Neuronal stem cell (in vitro differentiated cells): Measurements from ENCODE around the gene UCHL1.

ENCODE experiments used
- DNase-seq: peaks from one replicate; pipeline ENCODE4 v3.0.0-alpha.2; 2013; ENCODE audit warnings: low spot score
- H2AFZ ChIP-seq: one replicate; pipeline ENCODE4 v1.6.1; 2013; ENCODE audit warnings: mild to moderate bottlenecking, low read length, inconsistent platforms
- H2AK5ac ChIP-seq: 2 replicates; pipeline ENCODE4 v1.6.1; 2013; ENCODE audit warnings: low read depth, mild to moderate bottlenecking, inconsistent platforms, low read length, moderate library complexity, mixed read lengths
- H2BK120ac ChIP-seq: 2 replicates; pipeline ENCODE4 v1.6.1; 2013; ENCODE audit warnings: low read depth, mild to moderate bottlenecking, inconsistent platforms, low read length, moderate library complexity, mixed read lengths
- H2BK12ac ChIP-seq: one replicate; pipeline ENCODE4 v1.6.1; 2013; ENCODE audit warnings: low read length, inconsistent platforms
- H2BK15ac ChIP-seq: 2 replicates; pipeline ENCODE4 v1.6.1; 2013; ENCODE audit warnings: mild to moderate bottlenecking, low read length, inconsistent platforms, mixed read lengths
- H2BK5ac ChIP-seq: one replicate; pipeline ENCODE4 v1.6.1; 2013; ENCODE audit warnings: inconsistent platforms, mild to moderate bottlenecking, low read length, moderate library complexity
- H3K14ac ChIP-seq: one replicate; pipeline ENCODE4 v1.6.1; 2013; ENCODE audit warnings: low read length, inconsistent platforms
- H3K18ac ChIP-seq: 2 replicates; pipeline ENCODE4 v1.6.1; 2013; ENCODE audit warnings: low read length, inconsistent platforms
- H3K23ac ChIP-seq: 2 replicates; pipeline ENCODE4 v1.6.1; 2013; ENCODE audit warnings: low read depth, mild to moderate bottlenecking, mixed read lengths, low read length, inconsistent platforms; ENCODE audit not compliant: poor library complexity
- H3K27ac ChIP-seq: replicated peaks from 3 replicates; pipeline ENCODE4 v1.5.1; 2013; ENCODE audit warnings: low read length, inconsistent platforms
- H3K27me3 ChIP-seq, 3 experiments: 2 replicates each; pipeline ENCODE4 v1.6.1; 2013; ENCODE audit warnings: low read length in 3 of 3, mild to moderate bottlenecking in 2 of 3, inconsistent platforms in 1 of 3, low read depth in 1 of 3, mixed read lengths in 1 of 3, moderate library complexity in 1 of 3; ENCODE audit not compliant: control insufficient read depth in 3 of 3, insufficient read depth in 3 of 3
- H3K36me3 ChIP-seq, 2 donors: replicated peaks in 1 of 2; 2 replicates each; pipeline ENCODE4 v1.6.1; 2013; ENCODE audit warnings: low read length in 2 of 2; ENCODE audit not compliant: control insufficient read depth in 2 of 2, insufficient read depth in 2 of 2
- H3K4ac ChIP-seq: 2 replicates; pipeline ENCODE4 v1.6.1; 2013; ENCODE audit warnings: inconsistent platforms, mild to moderate bottlenecking, low read length, moderate library complexity
- H3K4me1 ChIP-seq, 2 donors: 1 replicate in 1 of 2; 2 replicates in 1 of 2; pipeline ENCODE4 v1.6.1; 2013; ENCODE audit warnings: low read length in 2 of 2, low read depth in 1 of 2; ENCODE audit not compliant: control insufficient read depth in 2 of 2, insufficient read depth in 1 of 2
- H3K4me2 ChIP-seq: one replicate; pipeline ENCODE4 v1.6.1; 2013; ENCODE audit warnings: mild to moderate bottlenecking, low read length, inconsistent platforms; ENCODE audit not compliant: insufficient read depth, poor library complexity, severe bottlenecking
- H3K4me3 ChIP-seq, 2 donors: 2 replicates each; pipeline ENCODE4 v1.5.1; 2013; ENCODE audit warnings: low read length in 2 of 2, mild to moderate bottlenecking in 2 of 2, inconsistent platforms in 1 of 2, moderate library complexity in 1 of 2
- H3K79me1 ChIP-seq: one replicate; pipeline ENCODE4 v1.6.1; 2013; ENCODE audit warnings: low read depth, mild to moderate bottlenecking, inconsistent platforms, low read length, moderate library complexity
- H3K9ac ChIP-seq: one replicate; pipeline ENCODE4 v1.6.1; 2013; ENCODE audit warnings: mild to moderate bottlenecking, low read depth, low read length, inconsistent platforms; ENCODE audit not compliant: poor library complexity
- H3K9me3 ChIP-seq, 2 donors: replicated peaks in 1 of 2; 2 replicates each; pipeline versions ENCODE3 to v1.6.1; 2013; ENCODE audit warnings: low read length in 2 of 2, mild to moderate bottlenecking in 2 of 2, inconsistent platforms in 1 of 2, low read depth in 1 of 2, mixed read lengths in 1 of 2, moderate library complexity in 1 of 2; ENCODE audit not compliant: control insufficient read depth in 2 of 2, insufficient read depth in 1 of 2
- H4K8ac ChIP-seq: one replicate; pipeline ENCODE4 v1.6.1; 2013; ENCODE audit warnings: low read depth, mild to moderate bottlenecking, inconsistent platforms, low read length, moderate library complexity
- H4K91ac ChIP-seq: one replicate; pipeline ENCODE4 v1.6.1; 2013; ENCODE audit warnings: low read length, low read depth, mild to moderate bottlenecking, inconsistent platforms; ENCODE audit not compliant: poor library complexity
- WGBS, 2 donors: extraction: QIAGEN DNeasy Blood & Tissue Kit; methylation state at CpG; one replicate each; pipeline ENCODE4 v1.1.7; 2013; ENCODE audit warnings: missing lambda C conversion rate in 2 of 2, mixed read lengths in 1 of 2; ENCODE audit not compliant: insufficient read length in 2 of 2, insufficient replicate concordance in 1 of 2; ENCODE audit errors: extremely low coverage in 2 of 2; 5-methylcytosine and 5-hydroxymethylcytosine counted together

Gene UCHL1

GRCh38 chr4:41221850-41222645, 34.7 kb upstream of the UCHL1 start:
- DNase-seq, result no peak
- Histone ChIP-seq H2BK120ac (no peak overlapping the region), H3K36me3 (no peaks in the 10 kb centered on the region), H3K4me1 (no peaks in the 10 kb centered on the region), H3K4me2 (no peak overlapping the region), H3K79me1 (no peaks in the 10 kb centered on the region), H3K9ac (no peak overlapping the region), H3K27ac (no peak overlapping the region), H3K9me3 (no peaks in the 10 kb centered on the region), H4K91ac (no peak overlapping the region), H2AK5ac (no peak overlapping the region), H3K4me3 (no peak overlapping the region), H2AFZ (no peak overlapping the region), H2BK15ac (no peak overlapping the region), H3K14ac (no peak overlapping the region), H3K23ac (no peak overlapping the region), H2BK5ac (no peak overlapping the region), H3K27me3 (peaks cover 0 to 54% (median 0%) of the 10 kb centered on the region in 3 experiments), H2BK12ac (no peak overlapping the region), H4K8ac (no peak overlapping the region), H3K18ac (no peak overlapping the region), H3K4ac (no peak overlapping the region)
- no CpG with 5 or more reads among the region's 4 CpGs for WGBS, 2 donors

DNA sequence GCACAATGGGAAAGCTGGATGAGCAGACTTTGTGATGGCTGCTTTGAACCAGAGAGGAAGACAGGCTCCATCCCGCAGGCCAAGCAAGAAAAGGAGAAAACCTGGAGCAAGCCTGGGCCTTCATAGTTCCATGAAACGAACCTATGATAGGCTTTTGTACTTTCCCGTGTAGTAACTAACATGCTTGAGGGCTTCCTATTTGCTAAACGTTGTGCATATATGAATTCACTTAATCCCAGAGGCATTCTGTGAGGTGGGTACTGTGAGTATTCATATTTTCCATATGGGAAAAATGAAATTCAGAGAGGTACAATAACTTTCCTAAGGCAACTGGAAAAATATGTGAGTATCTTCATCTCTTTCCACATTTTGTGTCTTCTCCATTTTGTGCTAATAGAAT, 28.8 kb upstream of the UCHL1 start:
- peaks cover 0 to 20% (median 0%) of the 10 kb centered on the region in 3 experiments for H3K27me3 ChIP-seq
- no peaks in the 10 kb centered on the region for H3K4me1 ChIP-seq
- H3K9me3 ChIP-seq, result no peaks in the 10 kb centered on the region
- no peak overlapping the region for H3K4ac ChIP-seq
- no peak overlapping the region for H4K91ac ChIP-seq
- no peak overlapping the region for H2BK5ac ChIP-seq
- no peak overlapping the region for H3K4me3 ChIP-seq
- no peak overlapping the region for H3K18ac ChIP-seq
- H2AK5ac ChIP-seq, result no peak overlapping the region
- DNase-seq, result no peak
- H3K4me2 ChIP-seq, result no peak overlapping the region
- WGBS, 2 donors, result no CpG with 5 or more reads among the region's 4 CpGs
- no peak overlapping the region for H3K27ac ChIP-seq
- no peaks in the 10 kb centered on the region for H3K36me3 ChIP-seq
- H2BK12ac ChIP-seq, result no peak overlapping the region
- no peak overlapping the region for H4K8ac ChIP-seq
- H2AFZ ChIP-seq, result no peak overlapping the region
- H3K9ac ChIP-seq, result no peak overlapping the region
- H3K79me1 ChIP-seq, result no peaks in the 10 kb centered on the region
- H2BK120ac ChIP-seq, result no peak overlapping the region
- no peak overlapping the region for H2BK15ac ChIP-seq
- H3K23ac ChIP-seq, result no peak overlapping the region
- H3K14ac ChIP-seq, result no peak overlapping the region

GRCh38 chr4:41232406-41232805, 24.3 kb upstream of the UCHL1 start:
- Histone ChIP-seq H3K14ac (no peak overlapping the region), H2BK12ac (no peak overlapping the region), H3K79me1 (no peaks in the 10 kb centered on the region), H3K9ac (no peak overlapping the region), H4K8ac (no peak overlapping the region), H3K9me3 (no peaks in the 10 kb centered on the region), H2BK120ac (no peak overlapping the region), H3K4me1 (no peaks in the 10 kb centered on the region), H3K4me3 (no peak overlapping the region), H3K4me2 (no peak overlapping the region), H2AFZ (no peak overlapping the region), H3K36me3 (no peaks in the 10 kb centered on the region), H4K91ac (no peak overlapping the region), H3K18ac (no peak overlapping the region), H3K27me3 (peaks cover 0 to 6% (median 0%) of the 10 kb centered on the region in 3 experiments), H2BK15ac (no peak overlapping the region), H3K27ac (no peak overlapping the region), H3K23ac (no peak overlapping the region), H2BK5ac (no peak overlapping the region), H3K4ac (no peak overlapping the region), H2AK5ac (no peak overlapping the region)
- WGBS, 2 donors, result no CpG with 5 or more reads among the region's 5 CpGs
- DNase-seq, result no peak

GRCh38 chr4:41232856-41233255, 23.9 kb upstream of the UCHL1 start:
- H3K18ac ChIP-seq, result no peak overlapping the region
- H2AFZ ChIP-seq, result no peak overlapping the region
- H3K36me3 ChIP-seq, result no peaks in the 10 kb centered on the region
- H3K79me1 ChIP-seq, result no peaks in the 10 kb centered on the region
- no peak overlapping the region for H3K27ac ChIP-seq
- no peak overlapping the region for H3K4ac ChIP-seq
- H2BK5ac ChIP-seq, result no peak overlapping the region
- no peaks in the 10 kb centered on the region for H3K9me3 ChIP-seq
- no peak overlapping the region for H2BK15ac ChIP-seq
- no peak overlapping the region for H3K9ac ChIP-seq
- WGBS, 2 donors, result no CpG with 5 or more reads among the region's 3 CpGs
- no peak overlapping the region for H2BK12ac ChIP-seq
- peaks cover 0 to 4% (median 0%) of the 10 kb centered on the region in 3 experiments for H3K27me3 ChIP-seq
- no peak overlapping the region for H3K4me3 ChIP-seq
- no peak overlapping the region for H4K91ac ChIP-seq
- H3K14ac ChIP-seq, result no peak overlapping the region
- H2AK5ac ChIP-seq, result no peak overlapping the region
- no peak overlapping the region for H4K8ac ChIP-seq
- H3K23ac ChIP-seq, result no peak overlapping the region
- no peak overlapping the region for H2BK120ac ChIP-seq
- DNase-seq, result no peak
- no peaks in the 10 kb centered on the region for H3K4me1 ChIP-seq
- H3K4me2 ChIP-seq, result no peak overlapping the region
